RWPE1 (cell line): Measurements from ENCODE around the gene IFITM1.
A peak's percentile ranks its signal among the peaks of the same experiment; 100 is the strongest.

ENCODE experiments used
- CTCF ChIA-PET: fragments of 350-600 bp; sonication (Branson Sonifier 250); formaldehyde crosslinking; extraction: SDS; loops from one replicate; lab custom pipeline; 2021; lab: Yijun Ruan, JAX
- POLR2A ChIA-PET: fragments of 400-600 bp; formaldehyde crosslinking; extraction: SDS; loops from one replicate; lab custom pipeline; 2020; ENCODE audit warnings: antibody characterized with exemption; ENCODE audit not compliant: low non-redundant PET; lab: Yijun Ruan, JAX
- DNase-seq: peaks from one replicate; pipeline ENCODE4 v3.0.0; 2012; ENCODE audit warnings: low spot score
- H3K27ac ChIP-seq: fragments of 450-650 bp; 2 replicates; pipeline ENCODE4 v1.5.1; 2017
- CTCF ChIP-seq: fragments of 450-650 bp; conservative IDR thresholded peaks from 2 replicates; pipeline ENCODE4 v1.5.1; 2017; ENCODE audit warnings: low read depth, mild to moderate bottlenecking

Gene IFITM1

DNA sequence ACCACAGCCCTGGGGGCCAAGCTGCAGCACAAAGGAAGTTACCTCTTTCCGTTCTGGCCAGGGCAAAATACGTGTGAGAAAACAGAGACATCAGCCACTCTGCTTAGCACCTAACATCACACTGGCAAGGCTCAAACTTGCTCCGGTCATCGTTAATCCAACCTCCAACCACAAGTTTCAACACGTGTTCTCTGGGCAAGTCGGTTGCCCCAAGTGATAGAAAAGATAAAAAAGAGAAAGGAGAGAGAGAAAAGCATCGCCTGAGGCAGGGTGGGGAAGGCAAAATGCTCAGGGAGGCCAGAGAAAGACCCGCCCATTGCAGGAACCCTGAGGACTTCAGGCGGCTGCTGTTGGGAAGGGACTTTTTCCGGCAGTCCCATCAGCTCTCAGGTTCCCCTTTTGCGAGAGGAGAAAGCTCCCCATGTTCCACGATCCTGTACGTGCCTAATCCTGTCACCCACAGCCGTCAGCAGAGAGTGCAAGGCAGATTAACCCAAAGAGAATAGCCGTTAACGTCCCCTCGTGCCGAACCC, 36.9 kb downstream of the IFITM1 start:
- no peak for TF ChIP-seq CTCF
- DNase-seq: no peak
- ChIA-PET CTCF (no interaction called here), POLR2A (no interaction called here)
- peak overlapping the region; percentile 97 for H3K27ac ChIP-seq

DNA sequence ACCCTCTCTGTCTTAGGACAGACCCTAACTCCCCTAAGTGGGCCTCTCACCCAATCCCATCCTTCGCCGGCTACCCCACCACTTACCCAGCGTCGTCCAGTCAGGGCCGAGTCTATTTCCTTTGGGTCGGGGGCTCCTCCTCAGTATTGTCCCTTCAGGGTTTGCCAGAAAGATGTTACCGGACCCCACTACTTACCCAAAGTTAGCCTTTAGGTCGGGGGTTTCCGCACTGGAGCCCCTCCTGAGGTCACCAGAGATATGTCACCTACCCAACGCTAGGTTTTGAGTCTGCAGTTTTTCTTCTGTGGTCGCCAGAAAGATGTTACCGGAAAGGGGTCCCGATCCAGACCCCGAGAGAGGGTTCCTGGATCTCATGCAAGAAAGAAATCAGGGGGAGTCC, 37.6 kb downstream of the IFITM1 start:
- TF ChIP-seq CTCF: no peak
- peak overlapping the region; percentile 97 for H3K27ac ChIP-seq
- no peak for DNase-seq
- CTCF ChIA-PET: interaction anchor here (0.7 kb wide), 1 partner anchor 21 kb away, joined by 3 read pairs; no protein-coding TSS in a partner anchor
- POLR2A ChIA-PET: no interaction called here

GRCh38 chr11:352456-353031, 38.7 kb downstream of the IFITM1 start:
- POLR2A ChIA-PET: no interaction called here
- no peak for TF ChIP-seq CTCF
- peak overlapping the region; percentile 97 for H3K27ac ChIP-seq
- CTCF ChIA-PET: no interaction called here
- DNase-seq: no peak

GRCh38 chr11:353179-353873, 39.5 kb downstream of the IFITM1 start:
- TF ChIP-seq CTCF: no peak
- no peak for DNase-seq
- ChIA-PET POLR2A (no interaction called here), CTCF (no interaction called here)
- peak overlapping the region; percentile 97 for H3K27ac ChIP-seq

- TF ChIP-seq CTCF: no peak
- peak overlapping the region; percentile 97 for H3K27ac ChIP-seq
- DNase-seq: peak; percentile 91
- POLR2A ChIA-PET: interaction anchor here (1.2 kb wide), 1 partner anchor 40 kb away, joined by 3 read pairs; no protein-coding TSS in a partner anchor
- CTCF ChIA-PET: interaction anchor here (0.6 to 1.2 kb wide), 2 partner anchors 10 to 105 kb away, joined by 3 to 4 read pairs; no protein-coding TSS in a partner anchor
Measured at GRCh38 chr11:355581-356458, 42.0 kb downstream of the IFITM1 start.

- no peak for DNase-seq
Measured at GRCh38 chr11:356610-357009, 42.8 kb downstream of the IFITM1 start.

More at GRCh38 chr11:356610-357009, 42.8 kb downstream of the IFITM1 start:
- H3K27ac ChIP-seq: no peak overlapping the region
- ChIA-PET CTCF (interaction anchor here (1.2 kb wide), 1 partner anchor 106 kb away, joined by 4 read pairs; no protein-coding TSS in a partner anchor), POLR2A (interaction anchor here (1.2 kb wide), 1 partner anchor 41 kb away, joined by 3 read pairs; no protein-coding TSS in a partner anchor)
- TF ChIP-seq CTCF: no peak
